Endothelial cell of umbilical vein (primary cell): ENCODE results near the gene BTN1A1. TPM values are rescaled to one million over a fixed set of nuclear protein-coding genes. Genes with fewer than 3 reads are reported as not detected.

Experiments
- BruUV-seq: library from RNA; stranded (reverse); fragments of 400-500 nt; replicated peaks from 2 replicates; lab custom pipeline; 2021; lab: Mats Ljungman, UMichigan
- CTCF ChIA-PET: fragments of 300-600, 350-600 bp; sonication (Branson Sonifier 250); formaldehyde crosslinking; loops from one replicate; lab custom pipeline; 2021; ENCODE audit warnings: antibody characterized with exemption, inconsistent platforms; lab: Charles Lee
- POLR2A ChIA-PET: fragments of 300-600, 350-600 bp; sonication (Branson Sonifier 250); formaldehyde crosslinking; loops from one replicate; lab custom pipeline; 2021; ENCODE audit warnings: antibody characterized with exemption, inconsistent platforms; lab: Charles Lee
- DNase-seq: peaks from one replicate; pipeline ENCODE4 v3.0.0-alpha.2; 2011; ENCODE audit warnings: low read depth, low spot score
- FAIRE-seq: peaks from 2 replicates; lab custom pipeline; 2011; peaks lifted over from hg19 to GRCh38; lab: Jason Lieb, UNC
- H2AFZ ChIP-seq: 2 replicates; pipeline ENCODE4 v1.6.0; 2012; ENCODE audit warnings: low read depth, low read length, control low read depth, inconsistent platforms
- H3K27ac ChIP-seq: 2 replicates; pipeline ENCODE4 v1.5.1; 2011; ENCODE audit warnings: low read depth, mild to moderate bottlenecking, control low read depth, low read length, moderate library complexity; ENCODE audit not compliant: insufficient read depth
- H3K27me3 ChIP-seq, 2 experiments: 2 replicates each; pipeline versions ENCODE4 v1.6.0 to v1.6.1; 2011; ENCODE audit warnings: low read length in 2 of 2, mixed read lengths in 1 of 2; ENCODE audit not compliant: control insufficient read depth in 2 of 2, insufficient read depth in 2 of 2
- H3K36me3 ChIP-seq, 2 experiments: 2 replicates in 1 of 2; 3 replicates in 1 of 2; pipeline ENCODE4 v1.5.1; 2011; ENCODE audit warnings: low read length in 2 of 2, mild to moderate bottlenecking in 1 of 2, moderate library complexity in 1 of 2; ENCODE audit not compliant: control insufficient read depth in 2 of 2, insufficient read depth in 2 of 2; ENCODE audit errors: extremely low read depth in 1 of 2
- H3K4me1 ChIP-seq: 3 replicates; pipeline ENCODE4 v1.5.1; 2011; ENCODE audit warnings: mild to moderate bottlenecking, low read length; ENCODE audit not compliant: control insufficient read depth, insufficient read depth; ENCODE audit errors: extremely low read depth
- H3K4me2 ChIP-seq: 2 replicates; pipeline ENCODE4 v1.6.1; 2011; ENCODE audit warnings: low read length, control low read depth, mixed read lengths; ENCODE audit not compliant: insufficient read depth
- H3K4me3 ChIP-seq, 3 experiments: fragments of 200-600 bp in 1 of 3; sonication (generic), shearing (Covaris generic) in 1 of 3; replicated peaks in 1 of 3; 2 replicates each; pipeline ENCODE4 v1.5.1; 2011 to 2016; ENCODE audit warnings: control low read depth in 3 of 3, low read length in 3 of 3, mild to moderate bottlenecking in 2 of 3, inconsistent platforms in 1 of 3, low read depth in 1 of 3, moderate library complexity in 1 of 3; ENCODE audit not compliant: insufficient read depth in 1 of 3
- H3K79me2 ChIP-seq: 2 replicates; pipeline ENCODE4 v1.6.0; 2012; ENCODE audit warnings: low read length, inconsistent platforms; ENCODE audit not compliant: control insufficient read depth, insufficient read depth
- H3K9ac ChIP-seq: replicated peaks from 2 replicates; pipeline ENCODE3; 2011; ENCODE audit warnings: low read length, control low read depth; ENCODE audit not compliant: insufficient read depth; ENCODE audit errors: extremely low read depth
- H3K9me1 ChIP-seq: replicated peaks from 3 replicates; pipeline ENCODE4 v1.6.0; 2011; ENCODE audit warnings: mild to moderate bottlenecking, low read length; ENCODE audit not compliant: control insufficient read depth, insufficient read depth; ENCODE audit errors: extremely low read depth
- H3K9me3 ChIP-seq: replicated peaks from 2 replicates; pipeline ENCODE4 v1.5.1; 2012; ENCODE audit warnings: low read length, inconsistent platforms; ENCODE audit not compliant: control insufficient read depth, insufficient read depth
- H4K20me1 ChIP-seq: replicated peaks from 2 replicates; pipeline ENCODE3; 2011; ENCODE audit warnings: mild to moderate bottlenecking, low read length; ENCODE audit not compliant: control insufficient read depth, insufficient read depth; ENCODE audit errors: extremely low read depth
- CTCF ChIP-seq, 2 donors: IDR thresholded peaks; 1 replicate in 1 of 2; 2 replicates in 1 of 2; pipeline ENCODE4 v1.5.1; 2011; ENCODE audit warnings: low read length in 2 of 2, mild to moderate bottlenecking in 2 of 2, moderate library complexity in 2 of 2, control low read depth in 1 of 2, inconsistent platforms in 1 of 2, low read depth in 1 of 2; ENCODE audit not compliant: insufficient read depth in 1 of 2; ENCODE audit errors: extremely low read depth in 1 of 2
- EZH2 ChIP-seq: IDR thresholded peaks from 2 replicates; pipeline ENCODE4 v1.6.1; 2012; ENCODE audit warnings: borderline replicate concordance, low read depth, mild to moderate bottlenecking, moderate library complexity, low read length, inconsistent platforms; ENCODE audit not compliant: severe bottlenecking
- FOS ChIP-seq: IDR thresholded peaks from 2 replicates; pipeline ENCODE4 v1.6.1; 2011; ENCODE audit warnings: mild to moderate bottlenecking, low read length, moderate library complexity, borderline replicate concordance; ENCODE audit not compliant: insufficient read depth
- GATA2 ChIP-seq: IDR thresholded peaks from 2 replicates; pipeline ENCODE4 v1.7.0; 2011; ENCODE audit warnings: low read depth, mild to moderate bottlenecking, moderate library complexity, mixed read lengths, low read length; ENCODE audit not compliant: insufficient read length, insufficient read depth
- JUN ChIP-seq: IDR thresholded peaks from 2 replicates; pipeline ENCODE4 v1.6.1; 2011; ENCODE audit warnings: borderline replicate concordance, low read depth; ENCODE audit not compliant: insufficient read length, insufficient read depth
- MAX ChIP-seq: IDR thresholded peaks from 2 replicates; pipeline ENCODE4 v1.6.1; 2011; ENCODE audit not compliant: insufficient read depth, insufficient read length
- MYC ChIP-seq: IDR thresholded peaks from one replicate; pipeline ENCODE4 v1.6.1; 2011; ENCODE audit warnings: mild to moderate bottlenecking, low read depth, low read length
- POLR2A ChIP-seq: IDR thresholded peaks from 2 replicates; pipeline ENCODE4 v1.6.1; 2012; ENCODE audit warnings: low read depth, mild to moderate bottlenecking, control low read depth, low read length
- POLR2AphosphoS5 ChIP-seq: IDR thresholded peaks from 2 replicates; pipeline ENCODE4 v1.6.1; 2012; ENCODE audit warnings: low read depth, mild to moderate bottlenecking, control low read depth, low read length, moderate library complexity; ENCODE audit not compliant: insufficient read depth
- dilution Hi-C: fragments of 300-500 bp; cut with MboI; formaldehyde crosslinking; loops from one replicate; pipeline ENCODE4 v1.15.0; 2019; ENCODE audit warnings: low sequenced_read_pairs; ENCODE audit not compliant: extremely low pct_ligation_motif_present
- intact Hi-C: fragments of 100-400 bp; cut with micrococcal nuclease; formaldehyde crosslinking; loops from one replicate; pipeline ENCODE4 v1.10.0; 2022
- polyA plus RNA-seq, 4 experiments: library from polyadenylated mRNA; depleted of rRNA in 3 of 4; stranded (reverse) in 3 of 4; unstranded in 1 of 4; fragments of >200 nt; gene quantifications; 2 replicates each; pipeline versions ENCODE4 v1.2.1 to v1.2.3, GENCODE V29; 2011 to 2012; ENCODE audit warnings: missing spikeins in 1 of 4
- total RNA-seq: library from RNA; stranded (reverse); gene quantifications from 2 replicates; pipeline ENCODE4 v1.2.3, GENCODE V29; 2021

The BTN1A1 gene
- total and polyA plus RNA-seq, 2 donors (not counting 3 experiments of a cell fraction or from before 2014, with no cell fraction given), result not detected

- ChIA-PET CTCF (interaction anchor here (0.7 to 1.8 kb wide), 10 partner anchors 9 to 135 kb away, joined by 3 to 12 read pairs (median 4); no protein-coding TSS in a partner anchor), POLR2A (interaction anchor here (0.8 to 1.2 kb wide), 4 partner anchors 20 to 59 kb away, joined by 3 to 4 read pairs (median 4); no protein-coding TSS in a partner anchor)
- peak; percentile 98 for FAIRE-seq
Observed at GRCh38 chr6:26473758-26474438, 26.2 kb upstream of the BTN1A1 start.

More at GRCh38 chr6:26473758-26474438, 26.2 kb upstream of the BTN1A1 start:
- peak overlapping the region; percentile 35 to 73 (median 39) for H3K4me3 ChIP-seq
- DNase-seq, result peak; percentile 98
- intact Hi-C loops, result loop anchor here (1.0 to 2.0 kb wide), 5 partner anchors 15 to 64 kb away; partner anchors contain the start of genes BTN2A1 and HMGN4
- peak overlapping the region; percentile 90 for H3K9ac ChIP-seq
- no peaks in the 10 kb centered on the region for H4K20me1 ChIP-seq
- no peaks in the 10 kb centered on the region for H3K79me2 ChIP-seq
- H3K9me3 ChIP-seq, result no peaks in the 10 kb centered on the region
- no peak for TF ChIP-seq EZH2
- no peak for TF ChIP-seq GATA2
- TF ChIP-seq MYC, result no peak
- peak; percentile 35 for TF ChIP-seq MAX
- TF ChIP-seq JUN, result peak; percentile 24
- TF ChIP-seq FOS, result no peak
- TF ChIP-seq CTCF (IDR thresholded peaks at IDR 0.05; ENCODE audit: extremely low read depth in 1 of 2, insufficient read depth in 1 of 2, low read depth in 1 of 2, low read length in 2 of 2), result no peak
- peak; percentile 75 for TF ChIP-seq POLR2A
- peak; percentile 57 for TF ChIP-seq POLR2AphosphoS5
- peak overlapping the region; percentile 49 for H2AFZ ChIP-seq
- no peaks in the 10 kb centered on the region for H3K27me3 ChIP-seq
- H3K9me1 ChIP-seq, result no peaks in the 10 kb centered on the region
- peak overlapping the region; percentile 90 for H3K27ac ChIP-seq
- BruUV-seq, result TSS peak; percentile 92
- peak overlapping the region; percentile 97 for H3K4me2 ChIP-seq
- dilution Hi-C loops, result no loop called here
- H3K4me1 ChIP-seq, result peaks cover 23% of the 10 kb centered on the region
- peaks cover 2 to 3% of the 10 kb centered on the region in 2 experiments for H3K36me3 ChIP-seq
